ENCODE measurements around the gene RAB17. TPM values are rescaled to one million over a fixed set of nuclear protein-coding genes. Genes with fewer than 3 reads are reported as not detected.

The RAB17 gene
- total RNA-seq, 1 donor: 0.10 TPM

- Histone ChIP-seq H3K4me1 (ENCODE audit: insufficient read depth, low read length) (no peaks in the 10 kb centered on the region), H3K9me3 (ENCODE audit: low read depth, low read length) (peaks cover 6% of the 10 kb centered on the region), H3K27me3 (ENCODE audit: insufficient read depth, low read length) (no peaks in the 10 kb centered on the region), H3K4me3 (ENCODE audit: low read length) (no peak overlapping the region)
These were observed 39.4 kb downstream of the RAB17 start for GRCh38 chr2:237551071-237551574.

GRCh38 chr2:237549643-237550415, 40.7 kb downstream of the RAB17 start:
- Histone ChIP-seq H3K27me3 (ENCODE audit: insufficient read depth, low read length) (no peaks in the 10 kb centered on the region), H3K4me1 (ENCODE audit: insufficient read depth, low read length) (no peaks in the 10 kb centered on the region), H3K9me3 (ENCODE audit: low read depth, low read length) (no peaks in the 10 kb centered on the region), H3K4me3 (ENCODE audit: low read length) (no peak overlapping the region)

- no peaks in the 10 kb centered on the region for H3K9me3 ChIP-seq (ENCODE audit: low read depth, low read length)
- no peak overlapping the region for H3K4me3 ChIP-seq (ENCODE audit: low read length)
These were observed 41.3 kb downstream of the RAB17 start for GRCh38 chr2:237549216-237549615.

DNA sequence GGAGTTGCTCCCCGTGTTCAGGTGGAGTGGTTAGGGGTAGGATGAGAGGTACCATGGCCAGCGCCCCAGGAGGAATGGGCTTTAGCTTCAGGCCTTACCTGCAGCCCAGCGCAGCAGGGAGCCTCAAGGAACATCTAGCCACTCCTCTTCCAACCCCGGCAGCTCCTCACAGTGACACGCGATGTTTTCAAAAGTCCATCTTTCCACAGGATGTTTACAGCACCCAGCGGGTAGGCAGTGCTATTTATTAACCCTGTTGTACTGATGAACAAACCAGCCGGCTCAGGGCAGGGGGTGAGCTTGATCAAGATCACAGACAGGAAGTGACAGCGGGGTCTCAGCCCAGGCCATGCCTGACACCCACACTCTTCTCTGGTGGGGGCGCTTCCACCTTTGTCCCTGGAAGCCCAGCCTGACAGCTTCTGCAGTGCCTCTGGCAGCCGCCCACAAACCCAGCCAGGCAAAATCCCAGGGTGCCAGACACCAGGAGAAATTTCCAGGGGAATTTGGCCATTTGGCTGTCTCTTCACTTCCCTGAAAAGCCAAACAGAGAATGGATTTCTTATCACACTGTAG, 42.6 kb downstream of the RAB17 start:
- Histone ChIP-seq H3K4me3 (ENCODE audit: low read length) (no peak overlapping the region), H3K4me1 (ENCODE audit: insufficient read depth, low read length) (no peaks in the 10 kb centered on the region), H3K9me3 (ENCODE audit: low read depth, low read length) (no peaks in the 10 kb centered on the region), H3K27me3 (ENCODE audit: insufficient read depth, low read length) (no peaks in the 10 kb centered on the region)

More at GRCh38 chr2:237549216-237549615, 41.3 kb downstream of the RAB17 start:
- H3K4me1 ChIP-seq (ENCODE audit: insufficient read depth, low read length): no peaks in the 10 kb centered on the region
- no peaks in the 10 kb centered on the region for H3K27me3 ChIP-seq (ENCODE audit: insufficient read depth, low read length)

GRCh38 chr2:237546876-237547395, 43.6 kb downstream of the RAB17 start:
- Histone ChIP-seq H3K4me3 (ENCODE audit: low read length) (no peak overlapping the region), H3K27me3 (ENCODE audit: insufficient read depth, low read length) (no peaks in the 10 kb centered on the region), H3K9me3 (ENCODE audit: low read depth, low read length) (no peaks in the 10 kb centered on the region), H3K4me1 (ENCODE audit: insufficient read depth, low read length) (no peaks in the 10 kb centered on the region)

GRCh38 chr2:237546040-237546875, 44.3 kb downstream of the RAB17 start:
- H3K4me1 ChIP-seq (ENCODE audit: insufficient read depth, low read length): no peaks in the 10 kb centered on the region
- H3K9me3 ChIP-seq (ENCODE audit: low read depth, low read length): no peaks in the 10 kb centered on the region
- H3K4me3 ChIP-seq (ENCODE audit: low read length): no peak overlapping the region
- no peaks in the 10 kb centered on the region for H3K27me3 ChIP-seq (ENCODE audit: insufficient read depth, low read length)

DNA sequence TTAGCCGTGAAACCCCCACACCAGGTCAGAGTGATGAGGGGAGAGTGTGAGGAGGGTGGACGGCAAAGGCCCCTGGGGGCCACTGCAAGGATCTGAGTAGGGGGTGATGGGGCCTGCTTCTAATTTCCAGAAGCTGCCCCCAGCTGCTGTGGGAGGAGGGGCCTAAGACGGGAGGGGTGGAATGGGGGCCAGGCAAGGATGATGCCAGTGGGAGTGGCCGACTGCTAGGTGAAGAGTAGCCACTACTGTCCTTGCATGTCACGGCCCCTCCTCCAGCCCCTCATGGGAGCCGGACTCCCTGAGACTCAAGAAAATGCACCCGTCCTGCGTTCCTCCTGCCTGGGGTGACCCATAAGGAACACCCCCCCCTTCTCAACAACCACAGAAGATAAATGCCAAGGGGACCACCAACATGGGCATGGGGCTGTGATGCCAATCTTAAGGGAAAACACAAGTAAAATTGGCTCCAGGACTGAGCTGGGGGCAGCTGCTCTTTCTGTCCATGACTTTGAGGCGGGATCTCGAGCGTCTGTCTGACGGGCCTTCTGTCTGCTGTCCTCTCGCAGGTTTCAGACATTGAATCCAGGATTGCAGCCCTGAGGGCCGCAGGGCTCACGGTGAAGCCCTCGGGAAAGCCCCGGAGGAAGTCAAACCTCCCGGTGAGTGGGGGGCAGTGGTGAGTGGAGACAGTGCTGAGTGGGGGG, 48.4 kb downstream of the RAB17 start:
- Histone ChIP-seq H3K9me3 (ENCODE audit: low read depth, low read length) (no peaks in the 10 kb centered on the region), H3K4me3 (ENCODE audit: low read length) (no peak overlapping the region), H3K4me1 (ENCODE audit: insufficient read depth, low read length) (no peaks in the 10 kb centered on the region), H3K27me3 (ENCODE audit: insufficient read depth, low read length) (no peaks in the 10 kb centered on the region)

DNA sequence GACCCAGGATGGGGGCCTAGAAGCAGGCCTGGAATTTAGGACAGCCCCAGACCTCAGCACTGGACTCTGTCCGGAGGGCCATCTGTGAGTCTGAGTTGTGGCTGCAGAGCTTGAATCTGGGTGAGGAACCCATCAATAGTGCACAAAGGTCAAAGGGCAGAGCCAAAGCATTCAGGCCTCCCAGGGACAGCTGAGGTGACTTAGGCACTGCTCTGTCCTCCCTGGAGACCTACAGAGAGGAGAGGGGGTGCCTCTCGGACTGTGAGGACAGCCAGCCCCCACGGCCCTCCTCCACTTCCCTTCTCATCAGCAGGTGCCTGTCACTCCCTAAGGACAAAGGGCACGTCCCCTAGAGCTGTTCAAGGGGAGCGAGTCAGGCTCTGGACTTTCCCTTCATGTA, 49.3 kb downstream of the RAB17 start:
- no peak overlapping the region for H3K4me3 ChIP-seq (ENCODE audit: low read length)
- no peaks in the 10 kb centered on the region for H3K4me1 ChIP-seq (ENCODE audit: insufficient read depth, low read length)
- H3K9me3 ChIP-seq (ENCODE audit: low read depth, low read length): no peaks in the 10 kb centered on the region
- no peaks in the 10 kb centered on the region for H3K27me3 ChIP-seq (ENCODE audit: insufficient read depth, low read length)

DNA sequence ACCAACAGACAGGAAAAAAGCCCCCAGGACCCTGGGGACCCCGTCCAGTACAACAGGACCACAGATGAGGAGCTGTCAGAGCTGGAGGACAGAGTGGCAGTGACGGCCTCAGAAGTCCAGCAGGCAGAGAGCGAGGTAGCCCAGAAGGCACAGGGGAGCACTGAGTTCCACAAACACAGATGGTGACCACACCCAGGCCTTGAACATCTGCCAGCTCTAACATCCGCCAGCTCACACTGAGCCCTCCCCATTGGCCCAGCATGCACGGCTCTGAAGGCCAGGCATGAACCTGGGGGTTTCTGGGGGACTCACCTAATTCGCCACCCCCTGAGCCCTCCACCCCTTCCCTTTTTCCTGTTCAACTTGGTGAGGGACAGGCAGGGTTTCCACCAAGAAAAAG, 49.7 kb downstream of the RAB17 start:
- H3K9me3 ChIP-seq (ENCODE audit: low read depth, low read length): no peaks in the 10 kb centered on the region
- no peaks in the 10 kb centered on the region for H3K27me3 ChIP-seq (ENCODE audit: insufficient read depth, low read length)
- no peaks in the 10 kb centered on the region for H3K4me1 ChIP-seq (ENCODE audit: insufficient read depth, low read length)
- H3K4me3 ChIP-seq (ENCODE audit: low read length): no peak overlapping the region

- Histone ChIP-seq H3K9me3 (ENCODE audit: low read depth, low read length) (no peaks in the 10 kb centered on the region), H3K4me1 (ENCODE audit: insufficient read depth, low read length) (no peaks in the 10 kb centered on the region), H3K27me3 (ENCODE audit: insufficient read depth, low read length) (no peaks in the 10 kb centered on the region), H3K4me3 (ENCODE audit: low read length) (no peak overlapping the region)
These were observed 50.2 kb downstream of the RAB17 start for GRCh38 chr2:237540223-237540775.

- H3K9me3 ChIP-seq (ENCODE audit: low read depth, low read length): no peaks in the 10 kb centered on the region
- H3K27me3 ChIP-seq (ENCODE audit: insufficient read depth, low read length): no peaks in the 10 kb centered on the region
These were observed 50.9 kb downstream of the RAB17 start for GRCh38 chr2:237539681-237540080.

GRCh38 chr2:237538901-237539300, 51.6 kb downstream of the RAB17 start:
- no peaks in the 10 kb centered on the region for H3K4me1 ChIP-seq (ENCODE audit: insufficient read depth, low read length)
- no peaks in the 10 kb centered on the region for H3K9me3 ChIP-seq (ENCODE audit: low read depth, low read length)
- no peak overlapping the region for H3K4me3 ChIP-seq (ENCODE audit: low read length)
- no peaks in the 10 kb centered on the region for H3K27me3 ChIP-seq (ENCODE audit: insufficient read depth, low read length)

More at GRCh38 chr2:237539681-237540080, 50.9 kb downstream of the RAB17 start:
- Histone ChIP-seq H3K4me3 (ENCODE audit: low read length) (no peak overlapping the region), H3K4me1 (ENCODE audit: insufficient read depth, low read length) (no peaks in the 10 kb centered on the region)

DNA sequence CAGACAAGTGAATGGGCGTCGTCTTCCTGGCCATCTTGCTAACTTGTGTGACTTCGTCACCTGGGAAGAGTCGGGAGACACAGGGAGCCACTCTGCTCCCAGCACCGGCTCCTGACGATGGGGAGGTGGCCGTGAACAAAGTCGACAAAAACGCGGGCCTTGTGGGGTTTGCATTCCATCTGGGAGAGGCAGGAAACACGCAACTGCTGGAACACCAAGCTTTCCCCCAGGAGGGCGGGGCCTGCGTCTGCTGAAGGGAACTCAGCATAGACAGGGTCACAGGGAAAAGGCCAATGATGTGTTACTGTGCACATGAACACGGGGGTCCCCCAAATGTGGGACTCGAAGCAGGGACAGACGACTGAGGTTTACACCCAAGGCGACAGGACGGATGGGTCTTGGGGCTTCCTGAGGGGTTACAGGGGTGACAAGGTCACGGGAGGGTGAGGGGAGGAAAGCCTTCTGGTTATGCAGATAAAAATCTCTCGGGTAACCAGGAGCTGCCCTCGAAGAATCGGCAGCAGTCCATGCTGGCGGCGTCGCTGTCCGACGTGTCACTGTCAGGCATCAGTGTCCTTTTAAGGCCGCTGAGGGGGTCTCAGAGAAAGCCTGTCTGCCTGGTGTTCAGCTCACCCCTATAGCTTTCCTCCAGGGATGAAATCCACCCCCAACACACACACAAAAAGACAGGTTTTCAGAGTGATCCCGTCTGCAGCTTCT, 52.4 kb downstream of the RAB17 start:
- no peaks in the 10 kb centered on the region for H3K4me1 ChIP-seq (ENCODE audit: insufficient read depth, low read length)

DNA sequence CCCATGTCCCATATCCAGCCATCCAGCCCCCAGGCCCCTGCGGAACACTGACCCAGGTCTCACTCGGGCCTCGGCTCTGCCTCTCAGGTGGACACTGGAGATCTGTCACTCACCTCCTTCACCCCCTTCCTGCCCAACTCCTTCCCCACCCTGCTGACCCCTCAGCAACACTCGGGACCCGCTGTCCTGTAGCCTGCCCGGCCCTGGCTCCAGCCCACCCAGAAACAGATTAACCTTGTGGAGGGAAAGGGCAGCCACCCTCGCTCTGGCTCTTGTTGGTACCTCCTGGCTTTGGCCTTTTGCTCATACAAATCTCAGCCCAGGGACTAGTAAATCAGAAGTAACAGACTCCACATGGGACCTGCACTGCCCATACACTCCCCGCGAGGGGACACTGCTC, 53.9 kb downstream of the RAB17 start:
- no peaks in the 10 kb centered on the region for H3K9me3 ChIP-seq (ENCODE audit: low read depth, low read length)
- H3K27me3 ChIP-seq (ENCODE audit: insufficient read depth, low read length): no peaks in the 10 kb centered on the region
- no peak overlapping the region for H3K4me3 ChIP-seq (ENCODE audit: low read length)
- H3K4me1 ChIP-seq (ENCODE audit: insufficient read depth, low read length): no peaks in the 10 kb centered on the region

More for the DNA sequence above, 52.4 kb downstream of the RAB17 start:
- Histone ChIP-seq H3K27me3 (ENCODE audit: insufficient read depth, low read length) (no peaks in the 10 kb centered on the region), H3K9me3 (ENCODE audit: low read depth, low read length) (no peaks in the 10 kb centered on the region), H3K4me3 (ENCODE audit: low read length) (no peak overlapping the region)

Data from mononuclear cell (primary cell).